Measurements from ENCODE around the gene LMAN2. TPM values are rescaled to one million over a fixed set of nuclear protein-coding genes. Genes with fewer than 3 reads are reported as not detected.
A peak's percentile ranks its signal among the peaks of the same experiment; 100 is the strongest.

LMAN2 gene
- total and polyA plus RNA-seq, 8 donors = 101 to 155 (median 108) TPM

DNA sequence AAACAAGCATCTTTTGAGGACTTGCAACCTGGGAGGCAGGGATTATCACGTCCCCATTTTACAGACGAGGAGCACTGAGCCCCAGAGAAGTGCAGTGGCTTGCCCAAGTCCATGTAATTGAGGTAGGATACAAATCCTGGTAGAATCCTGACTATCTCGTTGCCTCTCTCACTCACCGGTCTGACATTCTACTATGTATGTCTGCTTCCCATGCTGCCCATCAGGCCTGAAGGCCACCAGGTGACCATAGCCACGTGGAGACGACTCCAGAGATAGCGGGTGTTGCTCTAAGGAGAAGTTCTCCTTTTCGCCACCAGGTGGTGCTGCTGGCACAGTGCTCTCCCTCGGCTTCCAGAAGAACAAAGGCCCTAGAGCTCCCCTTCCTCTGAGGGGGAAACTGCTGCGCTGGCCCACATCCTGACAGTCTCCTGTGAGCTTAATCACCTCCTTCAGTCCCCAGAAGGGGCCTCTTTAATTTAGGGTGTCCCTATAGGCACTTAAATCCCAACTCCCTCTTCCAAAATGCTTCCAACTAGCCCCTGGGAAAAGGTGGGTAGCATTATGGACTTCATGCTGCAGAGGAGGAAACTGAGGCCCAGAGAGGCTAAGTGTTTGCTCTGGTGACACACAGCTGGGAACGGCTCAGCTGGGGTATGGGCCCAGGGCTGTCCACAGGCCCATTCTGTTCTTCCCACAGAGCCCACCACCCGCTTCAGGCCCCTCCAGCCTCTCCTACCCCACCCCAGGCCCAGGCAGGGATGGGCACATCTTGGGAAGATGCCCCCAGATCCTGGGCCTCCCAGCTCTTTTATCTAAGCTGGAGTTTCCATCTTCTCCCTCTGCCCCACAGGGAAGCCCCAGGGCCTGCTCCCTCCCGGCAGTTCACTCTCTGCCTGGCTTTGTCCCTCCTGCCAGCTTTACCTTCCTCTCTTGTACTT, 39.2 kb upstream of the LMAN2 start:
- no peaks in the 10 kb centered on the region for H3K9me3 ChIP-seq
- TF ChIP-seq, protein P1, sequence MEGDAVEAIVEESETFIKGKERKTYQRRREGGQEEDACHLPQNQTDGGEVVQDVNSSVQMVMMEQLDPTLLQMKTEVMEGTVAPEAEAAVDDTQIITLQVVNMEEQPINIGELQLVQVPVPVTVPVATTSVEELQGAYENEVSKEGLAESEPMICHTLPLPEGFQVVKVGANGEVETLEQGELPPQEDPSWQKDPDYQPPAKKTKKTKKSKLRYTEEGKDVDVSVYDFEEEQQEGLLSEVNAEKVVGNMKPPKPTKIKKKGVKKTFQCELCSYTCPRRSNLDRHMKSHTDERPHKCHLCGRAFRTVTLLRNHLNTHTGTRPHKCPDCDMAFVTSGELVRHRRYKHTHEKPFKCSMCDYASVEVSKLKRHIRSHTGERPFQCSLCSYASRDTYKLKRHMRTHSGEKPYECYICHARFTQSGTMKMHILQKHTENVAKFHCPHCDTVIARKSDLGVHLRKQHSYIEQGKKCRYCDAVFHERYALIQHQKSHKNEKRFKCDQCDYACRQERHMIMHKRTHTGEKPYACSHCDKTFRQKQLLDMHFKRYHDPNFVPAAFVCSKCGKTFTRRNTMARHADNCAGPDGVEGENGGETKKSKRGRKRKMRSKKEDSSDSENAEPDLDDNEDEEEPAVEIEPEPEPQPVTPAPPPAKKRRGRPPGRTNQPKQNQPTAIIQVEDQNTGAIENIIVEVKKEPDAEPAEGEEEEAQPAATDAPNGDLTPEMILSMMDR (IDR thresholded peaks at IDR 0.05) = peak; percentile 99
- DNase-seq (peak; percentile 78 to 91 (median 84)), ATAC-seq (peak; percentile 91)
- H3K27me3 ChIP-seq = peaks cover 0 to 18% of the 10 kb centered on the region in 2 donors
- no peaks in the 10 kb centered on the region for H3K36me3 ChIP-seq
- H3K27ac ChIP-seq = peak overlapping the region; percentile 71 to 73
- peaks cover 14 to 39% of the 10 kb centered on the region in 2 donors for H3K4me1 ChIP-seq
- H3K4me3 ChIP-seq = no peak overlapping the region
- intact Hi-C loops (cut with DNase I) = loop anchor here (5.0 to 10.0 kb wide), 3 partner anchors 62 to 112 kb away; no protein-coding TSS in a partner anchor

DNA sequence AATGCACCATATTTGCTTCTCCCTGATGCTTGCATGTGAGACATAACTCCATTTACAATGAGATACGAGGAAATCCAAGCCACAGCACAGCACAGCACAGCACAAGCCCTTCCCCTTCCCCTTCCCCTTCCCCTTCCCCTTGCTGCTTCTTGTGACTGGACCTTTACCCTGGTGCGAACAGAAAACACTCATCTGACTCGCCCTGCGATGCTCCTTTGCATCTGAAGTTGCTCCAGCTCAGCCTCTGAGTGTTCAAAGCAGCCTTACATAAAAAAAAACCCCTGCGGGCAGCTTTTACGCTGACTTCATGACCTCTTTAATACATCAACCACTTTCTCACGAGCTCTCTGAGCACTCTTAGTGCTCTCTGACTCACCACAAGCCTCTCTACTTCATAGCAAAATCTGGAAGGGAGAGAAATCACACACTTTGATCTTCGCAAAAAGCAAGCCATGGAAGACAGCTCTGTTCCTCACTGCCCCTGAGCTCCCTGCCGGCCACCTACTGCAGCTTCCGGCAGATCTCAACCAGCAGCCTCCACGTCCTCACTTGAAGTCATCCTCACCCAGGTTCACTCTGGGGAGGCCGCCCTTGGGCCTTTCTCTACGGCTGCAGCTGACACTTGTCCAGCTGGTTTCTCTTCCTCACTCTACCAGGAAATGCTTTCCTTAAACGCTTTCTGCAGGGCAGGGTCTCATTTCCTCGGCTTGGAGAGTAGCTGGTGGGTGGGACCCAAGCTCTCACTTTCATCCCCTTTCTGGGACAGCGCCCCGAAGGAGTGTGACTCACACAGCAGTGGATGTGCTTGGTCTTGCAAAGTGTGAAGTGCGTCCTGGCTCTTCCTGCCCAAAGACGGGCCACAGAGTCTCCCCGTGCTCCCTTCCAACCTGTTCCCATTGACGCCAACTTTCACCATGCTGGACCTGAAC, 38.0 kb upstream of the LMAN2 start:
- H3K36me3 ChIP-seq = no peaks in the 10 kb centered on the region
- no peaks in the 10 kb centered on the region for H3K9me3 ChIP-seq
- H3K27ac ChIP-seq = peak overlapping the region; percentile 71 to 73
- H3K4me1 ChIP-seq = peaks cover 14 to 42% of the 10 kb centered on the region in 2 donors
- intact Hi-C loops (cut with DNase I) = loop anchor here (5.0 to 10.0 kb wide), 3 partner anchors 63 to 113 kb away; no protein-coding TSS in a partner anchor
- TF ChIP-seq, protein P1 (IDR thresholded peaks at IDR 0.05) = no peak
- DNase-seq = peak in 1 of 4 donors; percentile 73
- peak; percentile 78 for ATAC-seq
- no peak overlapping the region for H3K4me3 ChIP-seq
- peaks cover 0 to 21% of the 10 kb centered on the region in 2 donors for H3K27me3 ChIP-seq

DNA sequence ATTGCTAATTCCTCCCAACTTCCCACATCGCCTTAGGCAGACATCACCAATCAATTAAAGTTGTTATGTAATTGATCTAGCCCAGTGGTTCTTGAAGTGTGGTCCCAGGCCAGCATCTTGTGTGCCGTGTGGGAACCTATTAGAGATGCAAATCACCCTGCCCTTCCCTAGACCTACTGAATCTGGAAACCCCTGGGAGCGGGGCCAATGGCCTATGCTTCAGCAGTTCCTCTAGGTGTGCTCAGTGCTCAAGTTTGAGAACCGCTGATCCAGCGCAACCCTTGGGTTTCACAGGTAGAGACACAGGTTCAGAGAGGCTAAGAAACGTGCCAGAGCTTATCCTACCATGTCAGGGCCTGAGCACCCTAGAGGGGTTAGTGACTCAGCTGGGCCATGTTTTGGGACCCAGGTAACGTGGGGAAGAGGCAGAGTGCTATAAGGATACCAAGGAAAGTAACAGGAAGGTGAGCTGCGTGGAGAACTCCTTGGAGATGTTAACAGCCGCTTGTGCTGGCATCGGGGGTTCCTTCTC, 37.1 kb upstream of the LMAN2 start:
- TF ChIP-seq, protein P1 (IDR thresholded peaks at IDR 0.05) = no peak
- DNase-seq = no peak
- no peak for ATAC-seq
- Histone ChIP-seq H3K4me1 (peaks cover 14 to 39% of the 10 kb centered on the region in 2 donors), H3K36me3 (no peaks in the 10 kb centered on the region), H3K9me3 (no peaks in the 10 kb centered on the region), H3K4me3 (no peak overlapping the region), H3K27ac (no peak overlapping the region), H3K27me3 (peaks cover 0 to 28% of the 10 kb centered on the region in 2 donors)
- intact Hi-C loops (cut with DNase I) = no loop called here

DNA sequence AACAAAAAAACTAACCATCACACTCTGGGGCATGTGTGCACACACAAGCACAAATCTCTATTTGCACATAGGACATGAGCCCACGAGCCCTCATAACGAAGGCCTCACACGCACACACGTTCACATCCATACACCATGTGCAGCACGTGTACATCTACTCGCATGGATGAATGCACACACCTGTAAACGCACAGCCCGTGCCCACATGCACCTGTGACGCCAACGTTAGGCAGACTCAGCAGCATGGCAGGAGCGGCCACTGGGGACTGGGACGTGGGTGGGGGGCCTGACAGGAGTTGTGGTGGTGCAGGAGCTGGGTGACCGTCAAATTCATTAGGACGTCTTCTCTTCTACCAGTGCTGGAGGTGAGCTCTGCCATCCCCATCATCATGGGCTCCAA, 35.9 kb upstream of the LMAN2 start:
- intact Hi-C loops (cut with DNase I) = no loop called here
- H3K4me1 ChIP-seq = peaks cover 14 to 34% of the 10 kb centered on the region in 2 donors
- TF ChIP-seq, protein P1 (IDR thresholded peaks at IDR 0.05) = no peak
- no peak for ATAC-seq
- H3K4me3 ChIP-seq = no peak overlapping the region
- no peaks in the 10 kb centered on the region for H3K9me3 ChIP-seq
- no peak overlapping the region for H3K27ac ChIP-seq
- no peaks in the 10 kb centered on the region for H3K36me3 ChIP-seq
- DNase-seq = no peak
- H3K27me3 ChIP-seq = peaks cover 0 to 40% of the 10 kb centered on the region in 2 donors
